ENCODE data around the gene LRRC63. TPM values are rescaled to one million over a fixed set of nuclear protein-coding genes. Genes with fewer than 3 reads are reported as not detected.

The LRRC63 gene
- total and polyA plus RNA-seq, 3 donors from 2014 or later, result 4.6 to 9.4 (median 7.0) TPM

- WGBS, 2 donors, result 61 to 65% methylated on average over 3 of the region's 3 CpGs
- intact Hi-C loops (cut with DNase I; ENCODE audit: low total_unique reads), result no loop called here
- no peaks in the 10 kb centered on the region for H3K27me3 ChIP-seq
- no peaks in the 10 kb centered on the region for H3K36me3 ChIP-seq (ENCODE audit: low read depth, missing control alignments)
- no peaks in the 10 kb centered on the region for H3K9me3 ChIP-seq
- TF ChIP-seq CTCF (IDR thresholded peaks at IDR 0.05) (no peak), POLR2A (IDR thresholded peaks at IDR 0.05) (no peak)
- H3K27ac ChIP-seq, result no peak overlapping the region
- no peaks in the 10 kb centered on the region for H3K4me1 ChIP-seq
- DNase-seq, result no peak
- no peak overlapping the region for H3K4me3 ChIP-seq
Measured at GRCh38 chr13:46176756-46177155, 35.0 kb upstream of the LRRC63 start.

GRCh38 chr13:46178143-46178542 lies 33.6 kb upstream of the LRRC63 start:
- 78 to 83% methylated on average over 5 of the region's 5 CpGs for WGBS, 2 donors
- no peaks in the 10 kb centered on the region for H3K27me3 ChIP-seq
- H3K4me1 ChIP-seq, result no peaks in the 10 kb centered on the region
- no peaks in the 10 kb centered on the region for H3K36me3 ChIP-seq (ENCODE audit: low read depth, missing control alignments)
- H3K9me3 ChIP-seq, result no peaks in the 10 kb centered on the region
- no peak for TF ChIP-seq CTCF (IDR thresholded peaks at IDR 0.05)
- DNase-seq, result no peak
- intact Hi-C loops (cut with DNase I; ENCODE audit: low total_unique reads), result no loop called here
- no peak overlapping the region for H3K4me3 ChIP-seq
- H3K27ac ChIP-seq, result no peak overlapping the region

GRCh38 chr13:46178821-46179220 lies 32.9 kb upstream of the LRRC63 start:
- TF ChIP-seq POLR2A (IDR thresholded peaks at IDR 0.05) (no peak), CTCF (IDR thresholded peaks at IDR 0.05) (no peak)
- H3K27ac ChIP-seq, result no peak overlapping the region
- intact Hi-C loops (cut with DNase I; ENCODE audit: low total_unique reads), result no loop called here
- no peak for DNase-seq
- no peaks in the 10 kb centered on the region for H3K4me1 ChIP-seq
- no peaks in the 10 kb centered on the region for H3K9me3 ChIP-seq
- no peaks in the 10 kb centered on the region for H3K36me3 ChIP-seq (ENCODE audit: low read depth, missing control alignments)
- H3K27me3 ChIP-seq, result no peaks in the 10 kb centered on the region
- H3K4me3 ChIP-seq, result no peak overlapping the region

- Histone ChIP-seq H3K4me3 (no peak overlapping the region), H3K9me3 (no peaks in the 10 kb centered on the region), H3K36me3 (ENCODE audit: low read depth, missing control alignments) (no peaks in the 10 kb centered on the region), H3K27ac (no peak overlapping the region), H3K27me3 (no peaks in the 10 kb centered on the region), H3K4me1 (no peaks in the 10 kb centered on the region)
- WGBS, 2 donors, result 65 to 71% methylated on average over 3 of the region's 3 CpGs
- intact Hi-C loops (cut with DNase I; ENCODE audit: low total_unique reads), result no loop called here
- DNase-seq, result peak; percentile 33
- TF ChIP-seq CTCF (IDR thresholded peaks at IDR 0.05), result no peak
- no peak for TF ChIP-seq POLR2A (IDR thresholded peaks at IDR 0.05)
Measured at GRCh38 chr13:46179491-46179908, 32.2 kb upstream of the LRRC63 start.

- WGBS, 2 donors, result 58 to 62% methylated on average over 5 of the region's 5 CpGs
- intact Hi-C loops (cut with DNase I; ENCODE audit: low total_unique reads), result no loop called here
- Histone ChIP-seq H3K4me3 (no peak overlapping the region), H3K9me3 (no peaks in the 10 kb centered on the region), H3K27me3 (no peaks in the 10 kb centered on the region), H3K36me3 (ENCODE audit: low read depth, missing control alignments) (no peaks in the 10 kb centered on the region), H3K4me1 (no peaks in the 10 kb centered on the region), H3K27ac (no peak overlapping the region)
- DNase-seq, result no peak
- TF ChIP-seq CTCF (IDR thresholded peaks at IDR 0.05) (no peak), POLR2A (IDR thresholded peaks at IDR 0.05) (no peak)
Measured at GRCh38 chr13:46179969-46180763, 31.6 kb upstream of the LRRC63 start.
